GM21529 (cell line): Measurements from ENCODE around the gene CCL14.
"Not testable (repeated sequence)": the region's sequence is repeated elsewhere in the genome, so short reads cannot be mapped to it uniquely, and the experiment has no call there.

ENCODE experiments used
- ATAC-seq: cut with Tn5 transposase; IDR thresholded peaks from one replicate; pipeline ENCODE4 v1.9.1; 2021; ENCODE audit not compliant: unreplicated experiment

Gene CCL14

DNA sequence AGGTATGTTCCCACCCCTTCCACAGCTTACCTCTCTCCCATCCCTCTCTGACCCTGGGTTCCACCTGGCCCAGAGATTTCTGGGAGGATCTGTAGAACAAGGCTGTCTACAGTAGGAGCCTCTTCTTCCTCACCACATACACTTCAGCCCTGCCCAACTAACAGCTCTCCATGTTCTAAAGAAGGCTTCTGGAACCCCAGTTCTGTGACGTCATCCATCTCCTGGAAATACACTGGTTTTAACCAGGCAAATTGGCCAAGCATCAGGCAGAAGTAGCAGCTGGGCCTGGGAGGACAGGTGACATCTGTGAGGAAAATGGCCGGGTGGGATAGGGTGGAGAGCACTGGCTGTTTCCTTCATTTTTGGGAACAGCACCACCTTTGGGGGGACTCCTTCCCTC lies 43.0 kb downstream of the CCL14 start, which contains the start of gene LYZL6:
Gene LYZL6 (minus strand): TSS at position 177 of the 400 bp plus-strand sequence. CDS start 4,357 bp downstream, outside the sequence.
- no peak for ATAC-seq

DNA sequence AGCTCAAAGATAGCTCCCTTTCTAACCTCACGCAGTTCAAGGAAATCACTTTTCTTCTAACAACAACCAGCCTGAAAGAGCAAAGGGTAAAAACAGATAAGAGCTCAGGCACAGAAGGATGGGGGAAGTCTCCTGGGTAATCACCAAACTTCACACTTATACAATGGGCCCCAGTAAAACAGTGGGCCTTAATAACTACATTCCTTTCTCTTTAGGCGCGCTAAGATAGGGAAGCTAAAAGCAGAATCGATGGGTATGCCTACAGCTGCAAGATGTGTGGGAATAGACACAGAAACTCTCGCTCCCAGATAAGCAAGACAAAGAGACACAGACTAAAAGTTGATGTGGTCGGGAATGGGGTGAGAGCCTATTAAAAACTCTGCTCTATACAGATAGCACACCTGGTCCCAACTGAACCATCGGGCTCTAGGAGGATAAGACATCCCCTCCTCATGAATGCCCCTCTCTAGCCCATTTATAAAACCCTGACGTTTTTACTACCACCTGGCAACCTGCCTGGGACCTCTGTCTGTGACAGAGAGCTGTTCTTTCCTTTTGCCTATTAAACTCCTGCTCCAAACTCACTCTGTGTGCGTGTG lies 43.8 kb downstream of the CCL14 start:
- no peak for ATAC-seq

DNA sequence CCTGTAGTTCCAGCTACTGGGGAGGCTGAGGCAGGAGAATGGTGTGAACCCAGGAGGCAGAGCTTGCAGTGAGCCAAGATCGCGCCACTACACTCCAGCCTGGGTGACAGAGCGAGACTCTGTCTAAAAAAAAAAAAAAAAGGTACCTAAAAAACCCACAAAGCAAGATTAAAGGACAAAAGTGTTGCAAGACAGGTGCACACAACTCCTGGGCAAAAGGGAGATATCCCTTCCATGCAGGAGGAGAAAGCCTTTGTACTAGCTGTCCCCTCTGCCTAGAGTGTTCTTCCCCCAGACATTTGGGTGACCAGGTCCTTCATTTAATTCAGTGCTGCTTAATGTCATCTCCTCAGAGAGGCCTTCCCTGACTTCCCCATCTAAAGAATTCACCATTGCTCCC lies 48.0 kb downstream of the CCL14 start:
- ATAC-seq, result not testable (repeated sequence)

DNA sequence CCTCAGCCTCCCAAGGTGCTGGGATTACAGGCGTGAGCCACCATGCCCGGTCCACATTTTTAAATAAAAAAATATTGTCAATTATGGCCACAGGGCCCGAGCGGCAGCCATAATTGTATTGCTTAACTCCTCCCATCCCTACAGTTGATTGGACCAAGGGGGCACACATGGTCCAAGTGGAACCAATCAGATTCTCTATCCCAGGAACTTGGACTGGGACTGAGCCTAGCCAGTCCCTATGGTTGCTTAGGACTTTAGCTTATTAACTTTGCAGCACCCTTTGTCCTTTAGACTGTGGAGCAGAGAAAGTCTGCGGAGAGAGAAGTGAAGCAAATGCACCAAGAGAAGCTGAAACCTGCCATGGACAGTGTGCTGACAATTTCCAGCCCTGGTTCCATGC lies 50.5 kb downstream of the CCL14 start:
- no peak for ATAC-seq

DNA sequence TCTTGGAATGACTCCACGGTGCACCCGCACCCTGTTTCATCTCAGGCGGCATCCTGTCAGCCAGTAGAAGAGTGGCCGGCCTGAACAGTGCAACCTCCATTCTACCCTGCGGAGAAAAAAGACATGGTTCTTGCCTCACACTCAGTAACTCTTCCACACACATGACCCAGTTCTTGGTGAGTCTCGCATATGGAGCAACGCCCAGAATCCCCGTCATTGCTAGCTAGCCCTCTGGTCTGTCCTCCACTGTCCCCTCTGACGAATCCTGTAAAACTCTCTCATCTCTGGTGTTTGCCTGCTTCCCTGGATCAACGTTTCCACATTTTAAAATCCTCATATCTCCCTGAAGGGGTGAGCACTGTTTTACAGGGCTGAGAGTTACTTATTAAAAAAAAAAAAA lies 51.8 kb downstream of the CCL14 start:
- ATAC-seq, result no peak
